Activated CD4-positive, CD25-positive, alpha-beta regulatory T cell (primary cell): ENCODE measurements around the gene IGSF21.

Source experiments
- DNase-seq, 4 experiments: peaks; one replicate each; lab custom pipeline; 2025; lab: John Stamatoyannopoulos, UW

IGSF21 gene

DNA sequence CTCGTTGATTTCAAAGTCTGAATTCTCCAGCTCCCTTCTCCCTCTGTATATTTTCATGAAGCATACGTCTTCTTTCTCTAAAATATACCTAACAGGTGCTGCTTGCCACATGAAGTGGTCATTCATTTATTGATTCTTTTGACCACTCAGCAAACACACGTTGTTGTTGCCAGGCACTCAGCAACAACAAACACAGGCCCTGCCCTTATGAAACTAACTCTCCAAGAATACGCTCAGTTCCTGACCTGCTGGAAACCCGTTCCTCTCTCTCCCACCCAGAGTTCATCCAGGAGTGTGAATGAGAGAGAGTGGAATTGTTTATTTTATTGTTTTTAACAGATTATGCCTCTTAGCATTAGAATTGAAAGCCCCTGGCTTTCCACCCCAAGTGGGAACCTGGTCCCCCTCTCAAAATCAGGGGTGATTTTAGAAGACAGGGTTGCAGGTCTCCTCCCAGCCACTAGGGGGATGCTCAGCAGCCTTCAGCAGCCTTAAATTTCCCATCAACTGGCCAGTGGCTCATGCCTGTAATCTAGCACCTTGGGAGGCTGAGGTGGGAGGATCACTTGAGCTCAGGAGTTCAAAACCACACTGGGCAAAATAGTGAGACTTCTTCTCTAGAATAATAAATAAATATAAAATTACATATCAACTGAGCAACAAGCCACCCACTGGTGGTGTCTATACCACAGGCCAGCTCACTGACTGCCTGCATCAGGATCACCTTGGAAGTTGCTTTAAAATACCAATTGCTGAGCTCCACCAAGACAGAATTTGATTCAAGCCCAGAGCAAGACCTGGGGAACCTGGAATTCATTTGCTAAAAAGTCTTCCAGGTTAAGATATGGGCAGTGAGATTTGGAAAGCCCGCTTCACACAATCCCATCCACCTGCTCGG is 192.1 kb downstream of the IGSF21 start:
- no peak for DNase-seq

DNA sequence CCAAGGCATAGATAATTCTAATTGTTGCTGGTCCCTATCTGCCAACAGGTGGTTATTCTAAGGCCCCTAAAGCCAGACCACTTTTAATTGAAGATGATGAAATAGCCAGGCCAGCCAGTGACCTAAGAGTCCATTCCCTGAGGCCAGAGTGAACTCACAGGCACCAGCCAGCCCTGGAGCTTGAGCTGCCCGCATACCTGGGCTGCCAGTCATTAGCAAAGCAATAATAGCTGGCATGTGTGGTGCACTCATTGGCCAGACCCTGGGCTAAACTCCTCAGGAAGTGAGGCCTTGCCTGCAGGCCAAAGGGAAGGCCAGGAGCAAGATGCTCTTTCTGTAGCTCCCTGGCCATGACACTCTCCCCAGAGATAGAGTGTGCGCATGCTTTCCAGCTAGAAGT is 192.8 kb downstream of the IGSF21 start:
- no peak for DNase-seq

DNA sequence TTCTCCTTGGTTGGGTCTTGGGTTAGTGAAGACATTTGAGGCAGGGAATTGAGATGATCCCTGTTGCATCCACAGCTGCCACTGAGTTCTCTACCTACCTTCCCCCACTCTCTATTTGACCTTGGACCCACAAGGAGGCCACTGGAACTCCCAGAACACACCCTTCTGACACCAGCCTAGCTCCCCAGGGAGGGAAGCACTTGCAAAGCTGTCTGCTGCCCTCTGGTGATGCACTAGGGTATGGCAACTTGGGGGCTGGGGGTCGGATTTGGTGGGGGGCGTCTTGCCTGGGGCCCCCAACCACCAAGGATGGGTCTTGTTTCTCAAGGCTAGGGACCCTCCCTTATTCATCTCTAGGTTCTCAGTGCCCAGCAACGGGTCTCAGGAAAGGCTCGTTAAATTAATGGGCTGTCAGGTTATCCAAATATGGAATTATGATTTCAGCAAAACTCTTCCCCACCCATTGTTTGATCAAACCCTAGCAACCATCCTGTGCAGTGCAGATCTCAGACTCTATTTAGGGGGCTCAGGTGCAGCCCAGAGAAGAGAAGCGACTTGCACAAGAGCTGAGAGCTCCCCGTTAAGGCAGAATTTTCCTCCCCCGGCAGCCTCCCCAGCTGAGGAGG is 195.3 kb downstream of the IGSF21 start:
- DNase-seq, result no peak

DNA sequence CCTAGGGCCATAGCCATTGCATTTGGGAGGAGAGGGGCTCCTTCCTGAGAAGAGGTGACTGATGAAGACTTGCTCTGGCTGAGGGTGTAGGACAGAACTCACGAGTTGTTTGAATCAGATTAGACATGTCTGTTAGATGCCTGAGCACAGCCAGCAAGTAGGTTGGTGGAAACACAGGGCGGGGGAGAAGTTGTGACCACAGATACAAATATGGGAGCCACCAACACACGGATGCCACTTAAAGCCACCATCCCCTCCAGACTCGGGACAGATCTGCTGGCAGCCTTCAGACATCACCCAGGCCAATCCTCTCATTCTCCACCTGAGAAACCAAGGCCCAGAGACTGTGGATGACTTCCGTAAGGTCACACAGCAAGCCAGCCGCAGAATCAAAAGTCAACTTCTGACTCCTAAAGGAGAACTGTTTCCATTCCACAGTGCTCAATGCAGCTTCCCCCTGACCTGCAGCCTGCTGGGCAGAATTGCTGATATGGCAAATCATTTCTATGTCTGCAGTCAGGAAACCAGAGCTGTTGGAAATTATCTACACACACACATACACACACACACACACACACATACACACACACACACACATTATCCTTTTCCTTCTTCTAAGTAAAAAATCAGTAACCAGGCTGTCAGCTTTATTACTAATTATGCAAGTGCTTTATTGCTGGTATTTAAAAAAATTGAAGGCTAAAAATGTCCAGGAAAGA is 196.7 kb downstream of the IGSF21 start:
- DNase-seq, result no peak

DNA sequence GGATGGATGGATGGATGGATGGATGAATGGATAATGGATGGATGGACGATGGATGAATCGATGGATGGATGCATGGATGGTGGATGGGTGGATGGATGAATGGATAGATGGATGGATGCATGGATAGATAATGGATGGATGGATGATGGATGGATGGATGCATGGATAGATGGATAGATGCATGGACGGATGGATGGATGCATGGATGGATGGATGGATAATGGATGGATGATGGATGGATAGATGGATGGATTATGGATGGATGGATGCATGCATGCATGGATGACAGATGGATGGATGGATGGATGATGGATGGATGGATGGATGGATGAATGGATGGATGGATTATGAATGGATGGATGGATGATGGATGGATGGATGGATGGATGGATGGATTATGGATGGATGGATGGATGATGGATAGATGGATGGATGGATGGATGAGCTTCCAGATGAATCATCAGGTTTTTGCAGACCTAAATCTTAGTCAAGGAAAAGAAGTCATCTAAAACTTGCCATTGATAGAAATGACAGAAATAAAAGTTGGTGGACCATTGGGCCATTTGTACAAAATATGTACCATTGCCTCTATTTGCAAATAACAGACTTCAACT is 197.7 kb downstream of the IGSF21 start:
- no peak for DNase-seq

DNA sequence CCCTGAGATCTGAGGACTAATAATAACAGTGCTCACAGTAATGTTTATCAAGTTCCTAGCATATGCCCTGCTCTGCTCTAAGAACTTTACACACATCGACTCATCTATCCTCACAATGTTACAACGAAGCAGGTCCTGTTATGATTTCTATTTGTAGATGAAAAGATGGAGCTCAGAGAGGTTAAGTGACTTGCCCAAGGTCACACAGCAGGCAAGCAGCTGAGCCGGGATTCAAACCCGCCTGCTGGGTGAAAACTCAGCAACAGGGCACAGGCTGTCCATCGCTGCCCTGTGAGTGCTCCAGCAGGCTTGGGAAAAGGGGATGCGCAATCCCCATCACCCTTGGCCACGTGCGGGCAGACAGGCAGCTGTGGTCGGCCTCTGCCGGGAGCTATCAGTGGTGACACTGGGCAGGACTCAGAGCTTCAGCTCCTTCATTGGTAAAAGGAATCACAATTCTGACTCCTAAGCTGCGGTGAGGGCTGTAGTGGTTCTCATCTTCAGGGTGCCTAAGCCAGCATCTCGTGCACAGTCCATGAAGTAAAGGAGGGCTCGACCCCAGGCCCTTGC is 199.8 kb downstream of the IGSF21 start:
- DNase-seq, result no peak

DNA sequence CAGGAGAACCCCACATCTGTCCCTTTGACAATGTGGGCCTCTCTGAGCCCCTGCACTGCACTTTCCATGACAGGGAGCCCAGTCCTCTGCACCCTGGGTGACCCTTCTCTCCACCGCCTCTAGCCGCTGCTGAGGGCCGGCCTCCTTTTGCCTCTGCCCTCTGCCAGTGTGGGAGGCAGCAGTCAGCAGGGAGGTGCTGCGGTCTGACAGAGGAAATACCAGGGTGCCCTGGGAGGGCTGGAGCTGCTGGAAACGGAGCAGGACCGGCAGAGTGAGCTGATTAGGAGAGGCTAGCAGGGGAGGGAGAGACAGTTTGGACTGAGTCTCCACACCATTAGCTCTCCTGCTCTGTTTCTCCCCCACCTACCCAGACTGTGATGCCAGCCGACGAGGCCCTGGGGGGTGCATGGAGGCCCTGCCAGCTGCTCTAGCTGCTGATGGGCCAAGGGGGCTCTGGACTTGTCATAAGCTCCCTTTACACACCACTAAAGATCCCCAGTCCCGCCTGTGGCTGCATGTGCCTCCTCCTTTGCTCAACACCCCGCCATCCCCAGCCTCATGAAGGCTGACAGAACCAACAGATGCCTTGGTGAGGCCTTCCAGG is 202.1 kb downstream of the IGSF21 start:
- DNase-seq, result no peak

DNA sequence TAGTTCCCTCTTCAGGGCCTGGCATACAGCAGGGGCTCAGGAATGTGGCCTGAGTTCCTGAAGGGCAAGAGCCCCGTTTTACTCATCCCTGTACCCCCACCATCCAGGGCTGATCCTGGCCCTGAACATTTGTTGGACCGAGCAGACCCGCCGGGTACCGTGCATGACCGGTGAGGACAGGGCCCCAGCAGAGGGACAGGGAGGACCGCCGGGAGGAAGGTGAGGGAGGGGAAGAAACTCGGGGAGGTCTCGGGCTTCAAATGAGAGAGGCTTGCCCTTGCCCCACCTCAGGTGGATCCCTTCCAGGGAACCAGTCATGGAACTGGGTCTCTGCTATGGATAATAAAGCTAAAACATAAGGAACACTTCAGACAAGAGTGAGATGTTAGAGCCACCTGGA is 205.4 kb downstream of the IGSF21 start:
- DNase-seq, result no peak

DNA sequence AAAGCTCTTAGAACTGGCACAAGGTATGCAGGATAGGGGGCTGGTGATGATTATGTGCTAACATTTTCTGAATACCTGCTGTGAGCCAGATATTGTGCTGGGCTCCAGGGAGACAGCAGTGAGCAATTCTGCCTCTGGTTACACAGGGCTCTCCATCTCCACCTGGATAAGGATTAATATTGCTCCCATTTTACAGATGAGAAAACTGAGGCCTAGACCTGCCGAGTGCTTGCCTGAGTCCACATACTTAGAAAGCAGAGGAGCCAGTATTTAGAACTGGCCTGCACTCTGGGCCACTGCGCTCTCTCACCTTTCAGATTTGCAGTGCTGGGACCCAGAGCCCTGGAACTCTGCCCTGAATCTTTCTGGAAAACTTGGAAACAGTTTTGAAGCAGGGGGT is 205.9 kb downstream of the IGSF21 start:
- no peak for DNase-seq

DNA sequence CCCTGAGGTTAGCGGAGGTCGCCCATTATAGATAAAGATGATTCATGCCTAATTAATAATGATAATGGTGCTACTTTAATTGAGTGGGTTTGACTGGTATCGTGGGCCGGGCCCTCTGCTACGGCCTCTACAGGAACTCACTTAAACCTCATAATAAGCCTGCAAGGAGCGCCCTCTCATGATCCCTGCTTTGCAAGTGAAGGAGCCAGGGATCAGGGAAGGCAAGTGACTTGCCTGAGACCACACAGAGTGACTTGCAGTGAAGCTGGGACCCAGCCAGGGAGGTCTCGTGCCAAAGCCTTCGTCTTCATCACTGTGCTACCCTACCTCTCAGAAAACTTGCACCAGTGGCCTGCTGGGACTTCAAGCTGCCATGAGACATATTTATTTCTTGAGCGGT is 206.8 kb downstream of the IGSF21 start:
- DNase-seq, result no peak

DNA sequence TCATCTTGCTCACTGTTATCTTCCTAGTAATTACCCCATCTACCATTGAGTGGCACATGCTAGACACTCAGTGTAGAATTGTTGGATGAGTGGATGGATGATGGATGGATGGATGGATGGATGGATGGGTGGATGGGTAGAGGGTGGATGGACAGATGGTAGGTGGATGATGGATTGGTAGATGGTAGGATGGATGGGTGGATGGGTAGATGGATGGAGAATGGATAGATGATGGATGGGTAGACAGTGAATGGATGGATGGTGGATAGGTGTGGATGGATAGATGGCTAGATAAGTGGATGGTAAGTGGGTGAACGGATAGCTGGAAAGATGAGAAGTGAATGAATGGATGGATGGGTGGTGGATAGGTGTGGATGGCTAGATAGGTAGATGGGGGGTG is 207.9 kb downstream of the IGSF21 start:
- no peak for DNase-seq

DNA sequence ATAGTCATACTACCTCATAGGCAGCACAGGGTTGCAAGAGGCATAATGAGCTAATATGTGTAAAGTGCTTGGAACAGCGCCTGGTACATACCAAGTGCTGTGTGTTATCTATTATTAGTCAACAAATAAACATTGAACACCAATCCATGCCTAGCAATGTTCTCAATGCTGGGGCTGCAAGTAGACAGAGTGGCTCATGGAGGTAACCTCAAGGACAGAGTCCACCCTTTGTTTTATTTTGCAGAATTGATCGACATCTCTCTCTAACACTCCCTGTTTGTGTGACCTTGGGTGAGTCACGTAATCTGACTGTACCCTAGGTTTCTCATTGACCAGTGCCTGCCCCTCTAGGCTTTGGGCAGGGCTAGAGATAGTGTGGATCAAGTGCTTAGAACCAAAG is 209.2 kb downstream of the IGSF21 start:
- no peak for DNase-seq

DNA sequence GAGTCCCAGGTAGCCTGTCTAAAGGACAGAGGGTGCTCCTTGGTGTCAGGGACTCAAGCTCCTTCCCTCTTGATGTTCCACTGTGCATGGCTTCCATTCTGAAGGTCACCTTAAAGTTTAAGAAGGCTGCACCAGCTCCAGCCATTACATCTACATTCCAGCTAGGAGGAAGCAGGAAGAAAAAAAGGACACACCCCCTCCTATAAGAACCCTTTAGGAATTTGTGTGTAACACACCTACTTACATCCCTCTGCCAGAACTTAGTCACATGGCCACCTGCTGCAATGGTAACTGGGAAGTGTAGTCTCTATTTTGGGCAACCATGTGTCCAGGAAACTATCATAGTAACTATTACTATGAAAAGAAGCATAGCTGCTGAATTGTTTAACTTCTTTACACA is 211.5 kb downstream of the IGSF21 start:
- no peak for DNase-seq

DNA sequence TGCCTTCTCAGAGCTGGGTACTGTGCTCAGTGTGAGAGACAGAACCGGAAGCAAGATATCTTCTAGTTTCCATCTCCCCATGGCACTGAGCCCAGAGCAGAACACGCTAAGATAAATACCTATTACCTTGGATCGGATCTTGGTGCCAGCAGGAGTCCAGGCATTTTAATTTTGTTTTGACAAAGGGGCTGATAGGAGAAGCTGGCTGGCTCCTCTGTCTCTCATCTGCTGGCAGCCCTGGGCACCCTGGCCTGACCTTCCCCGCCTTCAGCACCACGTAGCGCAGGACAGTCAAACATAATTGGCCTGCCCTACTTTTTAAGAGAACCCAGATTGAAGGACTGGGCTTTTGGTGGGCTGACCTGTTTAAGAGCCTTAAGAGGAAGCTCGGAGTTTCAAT is 212.5 kb downstream of the IGSF21 start:
- no peak for DNase-seq

DNA sequence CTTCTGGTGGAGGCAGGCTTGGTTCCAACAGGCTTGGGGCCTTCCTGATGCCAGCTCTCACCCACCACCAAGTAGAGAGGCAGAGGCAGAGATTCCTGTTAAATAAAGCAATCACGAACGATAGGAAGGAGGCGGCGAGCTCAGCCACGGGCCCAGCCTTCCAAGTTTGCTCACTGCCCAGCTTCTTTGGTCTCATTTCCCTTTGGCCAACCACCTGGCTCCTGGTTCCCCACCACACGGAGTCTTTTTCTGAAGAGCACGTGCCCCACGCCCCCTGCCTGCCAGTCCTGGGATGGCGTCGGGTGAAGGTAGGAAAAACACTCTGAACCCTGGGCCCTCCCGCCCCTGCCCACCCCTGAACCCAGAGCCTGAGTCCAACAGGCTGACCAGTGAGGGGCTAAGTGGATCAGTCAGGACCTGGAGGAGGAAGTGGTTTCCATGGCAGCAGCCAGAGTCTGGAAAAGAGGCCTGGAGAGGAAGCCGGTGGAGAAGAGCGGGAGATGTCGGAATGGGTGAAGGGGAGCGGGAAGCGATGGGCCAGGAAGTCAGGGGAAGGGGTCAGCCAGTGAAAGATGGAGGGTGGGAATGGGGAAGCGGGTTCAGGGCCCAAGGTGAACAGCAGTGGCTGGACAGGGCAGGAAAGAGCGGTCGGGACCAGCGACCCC is 214.9 kb downstream of the IGSF21 start:
- no peak for DNase-seq

DNA sequence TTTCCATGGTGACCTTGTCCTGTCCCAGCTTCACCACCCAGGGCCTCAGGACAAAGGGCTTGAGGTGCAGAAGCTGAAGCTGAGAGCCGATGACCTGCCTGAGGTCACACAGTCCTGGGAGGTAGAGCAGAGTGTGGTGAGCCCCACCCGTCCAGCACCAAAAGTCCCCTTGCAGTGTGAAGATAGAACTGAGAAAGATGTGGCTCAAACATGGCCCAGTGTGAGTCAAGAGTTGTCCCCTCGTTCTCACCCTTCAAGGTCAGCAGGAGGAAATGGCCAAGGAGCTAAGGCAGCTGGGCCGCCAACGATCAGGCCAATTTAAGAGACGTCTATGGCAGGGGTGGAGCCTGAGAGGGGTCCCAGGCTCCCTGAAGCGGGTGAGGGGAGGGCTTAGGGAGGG is 215.7 kb downstream of the IGSF21 start:
- DNase-seq, result no peak

DNA sequence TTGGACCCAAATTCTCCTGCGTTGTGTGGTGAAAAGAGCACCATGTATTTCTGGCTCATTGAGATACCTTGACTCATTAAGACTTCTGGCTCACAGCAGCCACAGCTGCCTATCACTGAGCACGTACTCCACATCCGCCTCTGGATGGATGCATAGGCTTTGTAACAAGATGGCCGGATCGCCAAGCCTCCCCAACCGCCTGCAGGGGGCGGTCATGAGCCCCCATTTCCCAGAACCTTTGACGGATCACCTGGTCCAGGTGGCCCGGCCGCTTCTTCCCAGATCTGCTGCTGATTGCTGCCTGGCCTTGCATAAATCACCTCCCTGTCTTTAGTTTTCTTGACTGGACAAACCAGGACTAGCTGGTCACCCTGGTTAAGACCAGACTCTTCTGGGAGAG is 216.6 kb downstream of the IGSF21 start:
- no peak for DNase-seq

DNA sequence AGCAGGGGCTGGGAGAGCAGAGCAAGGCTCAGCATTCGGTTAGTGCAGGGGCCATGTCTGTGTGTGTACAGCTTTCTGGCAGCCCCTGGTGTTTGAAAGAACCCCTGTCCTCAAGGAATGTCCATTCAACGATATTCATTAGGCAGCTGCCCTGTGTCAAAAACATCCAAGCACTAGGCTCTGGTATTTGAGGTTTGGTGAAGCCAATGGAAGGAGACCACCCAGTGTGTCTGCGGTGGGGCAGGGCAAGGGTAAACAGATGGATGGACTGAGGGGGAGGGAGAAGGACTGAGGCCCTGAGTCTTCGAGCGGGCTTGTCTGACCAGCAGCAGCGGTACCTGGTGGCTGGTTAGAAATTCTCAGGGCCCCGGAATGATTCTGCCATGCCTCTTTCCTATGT is 217.5 kb downstream of the IGSF21 start:
- DNase-seq, result no peak

DNA sequence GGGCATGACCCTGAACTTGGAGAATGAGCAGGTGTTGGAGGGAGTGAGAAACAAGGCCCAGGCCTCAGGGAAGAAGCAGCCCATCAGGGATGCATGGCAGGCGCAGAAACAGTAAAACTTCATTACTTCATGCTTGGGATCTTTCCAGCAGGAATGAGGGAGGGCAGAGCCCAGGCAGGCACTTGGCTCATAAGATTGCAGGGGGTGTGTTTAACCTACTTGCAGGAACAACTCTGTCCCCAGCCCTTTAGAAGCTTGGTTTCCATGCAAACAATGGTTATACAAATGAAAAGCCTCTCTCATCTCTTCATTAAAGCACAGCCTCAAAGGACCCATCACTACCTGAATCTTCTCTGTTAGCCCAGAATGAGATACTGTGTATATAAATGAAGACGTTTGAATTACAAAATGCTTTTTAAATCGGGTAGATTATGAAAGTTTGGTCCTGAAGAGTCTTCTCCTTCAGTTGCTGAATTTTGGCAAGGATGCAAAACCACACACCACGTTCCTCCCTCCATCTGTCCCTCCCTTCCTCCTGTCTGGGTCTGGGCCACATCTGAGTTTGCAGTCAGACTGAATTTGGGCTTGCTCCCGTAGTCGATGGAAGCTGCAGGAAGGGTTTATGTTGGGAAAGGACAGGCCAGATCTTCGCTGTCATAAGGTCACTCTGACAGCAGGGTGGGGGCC is 218.8 kb downstream of the IGSF21 start:
- no peak for DNase-seq

DNA sequence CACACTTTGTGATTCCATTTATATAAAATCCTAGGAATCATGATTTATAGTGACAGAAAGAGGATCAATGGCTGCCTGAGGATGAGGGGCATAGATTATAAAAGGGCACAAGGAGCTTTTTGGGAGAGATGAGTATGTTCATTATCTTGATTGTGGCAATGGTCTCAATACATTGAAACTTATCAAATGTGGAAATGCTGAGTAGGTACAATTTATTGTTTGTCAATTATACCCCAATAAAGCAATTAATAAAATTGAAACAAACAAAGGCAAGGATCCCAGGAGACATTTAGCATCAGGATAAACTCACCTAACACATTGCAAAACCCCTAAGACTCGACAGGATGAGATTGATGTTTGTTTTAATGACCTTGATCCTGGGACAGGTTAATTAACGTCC is 220.1 kb downstream of the IGSF21 start:
- no peak for DNase-seq

DNA sequence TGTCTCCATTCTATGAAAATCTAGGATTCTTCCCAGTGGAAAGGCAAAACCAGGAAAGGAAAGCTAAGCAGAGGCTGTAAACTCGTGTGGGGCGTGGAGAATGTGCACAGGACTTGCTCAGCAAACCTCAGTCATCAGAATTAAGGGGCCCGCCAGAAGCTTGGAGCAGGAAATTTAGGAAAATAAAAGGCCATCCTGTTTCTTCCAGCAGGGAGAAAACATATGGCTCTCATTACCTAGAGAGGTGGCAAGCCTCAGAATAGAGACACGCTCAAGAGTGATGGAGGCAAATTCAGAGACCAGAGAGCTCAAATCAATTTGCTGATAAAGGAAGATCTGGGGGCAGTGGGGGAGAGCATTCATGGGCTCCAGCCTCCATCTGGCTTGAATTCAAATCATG is 221.2 kb downstream of the IGSF21 start:
- no peak for DNase-seq
